Parathyroid adenoma (tissue), 2 donors: ENCODE measurements around the gene SHQ1.

Source experiments
- H2AFZ ChIP-seq: fragments of 300-600 bp; sonication (generic); one replicate; pipeline ENCODE4 v1.7.0; 2017; ENCODE audit warnings: antibody characterized with exemption, mild to moderate bottlenecking
- H3K27ac ChIP-seq: fragments of 300-600 bp; sonication (generic); one replicate; pipeline ENCODE4 v1.7.0; 2017
- H3K27me3 ChIP-seq: fragments of 300-600 bp; sonication (generic); one replicate; pipeline ENCODE4 v1.7.0; 2017; ENCODE audit warnings: low read length; ENCODE audit not compliant: control insufficient read depth, insufficient read depth
- H3K36me3 ChIP-seq: fragments of 300-600 bp; sonication (generic); one replicate; pipeline ENCODE4 v1.7.0; 2017; ENCODE audit warnings: low read length; ENCODE audit not compliant: control insufficient read depth, insufficient read depth
- H3K4me1 ChIP-seq: fragments of 300-600 bp; sonication (generic); one replicate; pipeline ENCODE4 v1.7.0; 2017; ENCODE audit warnings: control low read depth
- H3K4me2 ChIP-seq: fragments of 300-600 bp; sonication (generic); one replicate; pipeline ENCODE4 v1.7.0; 2017; ENCODE audit warnings: low read length
- H3K4me3 ChIP-seq: fragments of 300-600 bp; sonication (generic); one replicate; pipeline ENCODE4 v1.7.0; 2017; ENCODE audit warnings: low read depth, low read length
- H3K79me2 ChIP-seq: fragments of 300-600 bp; sonication (generic); one replicate; pipeline ENCODE4 v1.7.0; 2017; ENCODE audit warnings: control low read depth
- H3K9ac ChIP-seq: fragments of 300-600 bp; sonication (generic); one replicate; pipeline ENCODE4 v1.7.0; 2017; ENCODE audit warnings: mild to moderate bottlenecking
- H3K9me3 ChIP-seq: fragments of 300-600 bp; sonication (generic); one replicate; pipeline ENCODE4 v1.7.0; 2017; ENCODE audit warnings: low read length; ENCODE audit not compliant: control insufficient read depth
- TF ChIP-seq, protein P1 (sequence below): fragments of 300-600 bp; sonication (generic); IDR thresholded peaks from one replicate; pipeline ENCODE4 v1.7.0; 2017; ENCODE audit warnings: antibody characterized with exemption, mild to moderate bottlenecking
- donor health status: primary hyperparathyroidism.

The SHQ1 gene

DNA sequence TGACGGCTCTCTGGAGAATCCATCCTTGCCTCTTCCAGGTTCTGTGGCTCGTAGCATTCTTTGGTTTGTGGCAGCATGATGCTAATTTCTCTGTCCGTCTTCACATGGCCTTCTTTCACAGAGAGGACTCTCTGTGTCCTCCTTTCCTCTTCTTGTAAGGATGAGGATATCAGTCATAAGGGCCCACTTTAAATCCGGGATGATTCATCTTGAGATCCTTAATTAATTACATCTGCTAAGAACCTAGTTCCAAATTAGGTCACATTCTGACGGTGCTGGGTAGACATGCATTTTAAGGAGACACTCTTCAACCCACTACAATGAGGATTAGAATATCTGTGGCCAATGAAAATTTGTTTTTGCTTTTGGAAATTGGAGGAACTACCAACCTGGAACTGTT is 23.9 kb upstream of the SHQ1 start:
- Histone ChIP-seq H3K79me2 (no peaks in the 10 kb centered on the region), H2AFZ (no peak overlapping the region), H3K4me1 (no peaks in the 10 kb centered on the region), H3K9ac (no peak overlapping the region), H3K4me3 (no peak overlapping the region), H3K27ac (no peak overlapping the region), H3K27me3 (no peaks in the 10 kb centered on the region), H3K4me2 (no peak overlapping the region), H3K9me3 (no peaks in the 10 kb centered on the region), H3K36me3 (no peaks in the 10 kb centered on the region)
- TF ChIP-seq, protein P1, sequence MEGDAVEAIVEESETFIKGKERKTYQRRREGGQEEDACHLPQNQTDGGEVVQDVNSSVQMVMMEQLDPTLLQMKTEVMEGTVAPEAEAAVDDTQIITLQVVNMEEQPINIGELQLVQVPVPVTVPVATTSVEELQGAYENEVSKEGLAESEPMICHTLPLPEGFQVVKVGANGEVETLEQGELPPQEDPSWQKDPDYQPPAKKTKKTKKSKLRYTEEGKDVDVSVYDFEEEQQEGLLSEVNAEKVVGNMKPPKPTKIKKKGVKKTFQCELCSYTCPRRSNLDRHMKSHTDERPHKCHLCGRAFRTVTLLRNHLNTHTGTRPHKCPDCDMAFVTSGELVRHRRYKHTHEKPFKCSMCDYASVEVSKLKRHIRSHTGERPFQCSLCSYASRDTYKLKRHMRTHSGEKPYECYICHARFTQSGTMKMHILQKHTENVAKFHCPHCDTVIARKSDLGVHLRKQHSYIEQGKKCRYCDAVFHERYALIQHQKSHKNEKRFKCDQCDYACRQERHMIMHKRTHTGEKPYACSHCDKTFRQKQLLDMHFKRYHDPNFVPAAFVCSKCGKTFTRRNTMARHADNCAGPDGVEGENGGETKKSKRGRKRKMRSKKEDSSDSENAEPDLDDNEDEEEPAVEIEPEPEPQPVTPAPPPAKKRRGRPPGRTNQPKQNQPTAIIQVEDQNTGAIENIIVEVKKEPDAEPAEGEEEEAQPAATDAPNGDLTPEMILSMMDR, result no peak

DNA sequence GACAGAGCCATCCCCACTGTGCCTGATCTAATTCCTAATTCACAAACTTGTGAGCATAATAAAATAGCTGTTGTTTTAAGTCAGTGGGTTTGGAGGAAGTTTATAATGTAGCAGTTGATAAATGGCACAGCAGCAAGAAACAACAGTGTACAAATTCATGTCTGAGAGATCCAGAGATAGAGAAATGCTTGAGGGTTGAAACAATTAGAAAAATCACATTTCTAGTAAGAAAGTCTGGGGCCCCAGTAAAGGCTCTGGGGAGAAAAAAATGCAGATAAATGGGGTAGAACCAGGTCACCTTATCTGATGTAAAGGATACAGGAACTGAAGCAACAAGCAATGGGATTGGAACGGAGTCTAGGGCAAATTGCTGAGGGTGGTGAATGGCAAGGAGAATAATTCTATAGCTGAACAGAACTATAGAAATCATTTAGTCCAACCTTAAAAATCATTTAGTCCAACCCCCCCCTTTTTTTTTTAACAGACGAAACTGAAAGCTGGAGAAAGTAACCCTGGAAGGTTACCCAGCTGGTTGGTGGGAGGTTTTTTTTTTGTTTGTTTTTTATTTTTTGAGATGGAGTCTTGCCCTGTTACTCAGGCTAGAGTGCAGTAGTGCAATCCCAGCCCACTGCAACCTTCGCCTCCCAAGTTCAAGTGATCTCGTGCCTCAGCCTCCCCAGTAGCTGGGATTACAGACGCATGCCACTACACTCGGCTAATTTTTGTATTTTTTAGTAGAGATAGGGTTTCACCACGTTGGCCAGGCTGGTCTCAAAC is 14.3 kb upstream of the SHQ1 start:
- H3K4me1 ChIP-seq, result no peaks in the 10 kb centered on the region
- H3K36me3 ChIP-seq, result no peaks in the 10 kb centered on the region
- no peaks in the 10 kb centered on the region for H3K27me3 ChIP-seq
- H3K4me2 ChIP-seq, result peak overlapping the region; percentile 36
- H3K27ac ChIP-seq, result no peak overlapping the region
- TF ChIP-seq, protein P1, result no peak
- H3K4me3 ChIP-seq, result no peak overlapping the region
- no peaks in the 10 kb centered on the region for H3K79me2 ChIP-seq
- no peak overlapping the region for H3K9ac ChIP-seq
- no peaks in the 10 kb centered on the region for H3K9me3 ChIP-seq
- H2AFZ ChIP-seq, result peak overlapping the region; percentile 26

- no peak overlapping the region for H3K9ac ChIP-seq
- no peak overlapping the region for H3K4me3 ChIP-seq
- no peaks in the 10 kb centered on the region for H3K9me3 ChIP-seq
- H3K4me1 ChIP-seq, result no peaks in the 10 kb centered on the region
- TF ChIP-seq, protein P1, result no peak
- H3K79me2 ChIP-seq, result no peaks in the 10 kb centered on the region
- H3K4me2 ChIP-seq, result no peak overlapping the region
- no peak overlapping the region for H2AFZ ChIP-seq
- H3K27ac ChIP-seq, result no peak overlapping the region
- no peaks in the 10 kb centered on the region for H3K27me3 ChIP-seq
- no peaks in the 10 kb centered on the region for H3K36me3 ChIP-seq
Observed at GRCh38 chr3:72860846-72861245, 12.6 kb upstream of the SHQ1 start.

- Histone ChIP-seq H3K4me3 (no peak overlapping the region), H3K9ac (no peak overlapping the region), H3K9me3 (no peaks in the 10 kb centered on the region), H3K27ac (no peak overlapping the region), H3K4me2 (no peak overlapping the region), H3K79me2 (no peaks in the 10 kb centered on the region), H2AFZ (no peak overlapping the region), H3K4me1 (no peaks in the 10 kb centered on the region), H3K27me3 (no peaks in the 10 kb centered on the region), H3K36me3 (no peaks in the 10 kb centered on the region)
- TF ChIP-seq, protein P1, result no peak
Observed at GRCh38 chr3:72860053-72860452, 11.8 kb upstream of the SHQ1 start.

DNA sequence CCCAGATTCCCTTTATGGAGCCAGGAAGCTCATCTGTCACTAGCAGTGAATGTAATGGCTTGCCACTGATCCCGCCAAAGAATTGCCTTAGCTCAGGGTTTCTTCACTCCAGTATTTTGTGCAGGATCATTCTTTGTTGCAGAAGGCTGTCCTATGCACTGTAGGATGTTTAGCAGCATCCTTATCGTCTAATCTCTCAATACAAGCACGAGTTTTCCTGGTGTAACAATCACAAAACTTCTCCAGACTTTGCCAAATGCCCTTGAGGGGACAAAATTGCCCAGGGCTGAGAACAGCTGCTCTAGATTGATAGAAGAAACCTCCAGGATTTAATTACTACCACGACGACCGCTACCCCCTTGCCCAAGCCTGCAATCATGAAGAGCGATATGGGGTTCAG is 6.8 kb upstream of the SHQ1 start:
- Histone ChIP-seq H3K27ac (no peak overlapping the region), H3K36me3 (no peaks in the 10 kb centered on the region), H2AFZ (peak overlapping the region; percentile 23), H3K4me2 (no peak overlapping the region), H3K79me2 (no peaks in the 10 kb centered on the region), H3K4me3 (no peak overlapping the region), H3K27me3 (no peaks in the 10 kb centered on the region), H3K9me3 (no peaks in the 10 kb centered on the region), H3K4me1 (peaks cover 2% of the 10 kb centered on the region), H3K9ac (no peak overlapping the region)
- TF ChIP-seq, protein P1, result no peak
